Raji (cell line): Measurements from ENCODE around the gene PLXNA2.

Experiments
- POLR2A ChIP-seq: IDR thresholded peaks from 2 replicates; pipeline ENCODE4 v1.6.1; 2011; ENCODE audit warnings: low read depth, low read length, control low read depth; ENCODE audit not compliant: insufficient read depth

PLXNA2 gene

GRCh38 chr1:207993477-207994445, 250.4 kb downstream of the PLXNA2 start:
- TF ChIP-seq POLR2A, result no peak

- TF ChIP-seq POLR2A, result no peak
Measured at GRCh38 chr1:207992677-207993236, 251.4 kb downstream of the PLXNA2 start.

- TF ChIP-seq POLR2A, result no peak
Measured at GRCh38 chr1:207991583-207992026, 252.6 kb downstream of the PLXNA2 start.

GRCh38 chr1:207990876-207991582, 253.2 kb downstream of the PLXNA2 start:
- no peak for TF ChIP-seq POLR2A

GRCh38 chr1:207990455-207990854, 253.7 kb downstream of the PLXNA2 start:
- no peak for TF ChIP-seq POLR2A

GRCh38 chr1:207988326-207989165, 255.6 kb downstream of the PLXNA2 start:
- no peak for TF ChIP-seq POLR2A

GRCh38 chr1:207987164-207987563, 257.0 kb downstream of the PLXNA2 start:
- no peak for TF ChIP-seq POLR2A

GRCh38 chr1:207985996-207986395, 258.2 kb downstream of the PLXNA2 start:
- TF ChIP-seq POLR2A, result no peak

- no peak for TF ChIP-seq POLR2A
Measured at GRCh38 chr1:207984831-207985572, 259.2 kb downstream of the PLXNA2 start.

- TF ChIP-seq POLR2A, result no peak
Measured at GRCh38 chr1:207983044-207983635, 261.0 kb downstream of the PLXNA2 start.

GRCh38 chr1:207981976-207982375, 262.2 kb downstream of the PLXNA2 start:
- TF ChIP-seq POLR2A, result no peak

- TF ChIP-seq POLR2A, result no peak
Measured at GRCh38 chr1:207978441-207978840, 265.7 kb downstream of the PLXNA2 start.

- TF ChIP-seq POLR2A, result no peak
Measured at GRCh38 chr1:207977876-207978275, 266.3 kb downstream of the PLXNA2 start.

- no peak for TF ChIP-seq POLR2A
Measured at GRCh38 chr1:207973898-207974568, 270.2 kb downstream of the PLXNA2 start.

- TF ChIP-seq POLR2A, result no peak
Measured at GRCh38 chr1:207972337-207972736, 271.8 kb downstream of the PLXNA2 start.
